DND-41 (cell line): Measurements from ENCODE around the gene BRAF.

ENCODE experiments used
- ATAC-seq: fragments of 200-7000 bp; cut with Tn5 transposase; 3 replicates; pipeline ENCODE4 v1.9.1; 2021; ENCODE audit warnings: low read depth; ENCODE audit not compliant: insufficient read depth
- DNase-seq: peaks from one replicate; pipeline ENCODE4 v3.0.0-alpha.2; 2020
- H2AFZ ChIP-seq: 2 replicates; pipeline ENCODE4 v1.6.0; 2012; ENCODE audit warnings: low read depth, low read length
- H3K27ac ChIP-seq: 2 replicates; pipeline ENCODE4 v1.5.1; 2012; ENCODE audit warnings: low read length, inconsistent platforms
- H3K27me3 ChIP-seq: fragments of 200-600 bp; sonication (generic); 2 replicates; pipeline ENCODE4 v1.6.0; 2012; ENCODE audit warnings: low read length, mild to moderate bottlenecking, inconsistent platforms; ENCODE audit not compliant: insufficient read depth, poor library complexity
- H3K36me3 ChIP-seq: 2 replicates; pipeline ENCODE4 v1.5.1; 2012; ENCODE audit warnings: low read length, inconsistent platforms; ENCODE audit not compliant: insufficient read depth
- H3K4me1 ChIP-seq: 2 replicates; pipeline ENCODE4 v1.5.1; 2012; ENCODE audit warnings: mild to moderate bottlenecking, low read length; ENCODE audit not compliant: insufficient read depth
- H3K4me2 ChIP-seq: 2 replicates; pipeline ENCODE4 v1.6.0; 2012; ENCODE audit warnings: mild to moderate bottlenecking, moderate library complexity, low read length, inconsistent platforms; ENCODE audit not compliant: insufficient read depth
- H3K4me3 ChIP-seq, 2 experiments: fragments of 200-600 bp in 1 of 2; shearing (Covaris generic) in 1 of 2; 2 replicates each; pipeline ENCODE4 v1.5.1; 2012 to 2016; ENCODE audit warnings: inconsistent platforms in 2 of 2, low read length in 2 of 2, mild to moderate bottlenecking in 2 of 2, low read depth in 1 of 2, moderate library complexity in 1 of 2
- H3K79me2 ChIP-seq: 2 replicates; pipeline ENCODE4 v1.6.0; 2012; ENCODE audit warnings: low read length, inconsistent platforms; ENCODE audit not compliant: insufficient read depth
- H3K9ac ChIP-seq: 2 replicates; pipeline ENCODE4 v1.6.0; 2012; ENCODE audit warnings: low read depth, mild to moderate bottlenecking, inconsistent platforms, low read length, moderate library complexity
- H3K9me3 ChIP-seq: 2 replicates; pipeline ENCODE4 v1.5.1; 2012; ENCODE audit warnings: low read length, moderate library complexity, mild to moderate bottlenecking, inconsistent platforms; ENCODE audit not compliant: insufficient read depth, severe bottlenecking
- H4K20me1 ChIP-seq: 2 replicates; pipeline ENCODE4 v1.6.0; 2012; ENCODE audit warnings: low read length; ENCODE audit not compliant: insufficient read depth
- EZH2 ChIP-seq: IDR thresholded peaks from 3 replicates; pipeline ENCODE4 v1.6.1; 2012; ENCODE audit warnings: borderline replicate concordance, low read depth, mild to moderate bottlenecking, moderate library complexity, low read length, inconsistent platforms; ENCODE audit not compliant: severe bottlenecking
- TF ChIP-seq, protein P1 (sequence below): IDR thresholded peaks from 2 replicates; pipeline ENCODE4 v1.5.1; 2012; ENCODE audit warnings: borderline replicate concordance, low read length, moderate library complexity, mild to moderate bottlenecking; ENCODE audit not compliant: poor library complexity, severe bottlenecking; ENCODE audit errors: extremely low read depth

The BRAF gene

DNA sequence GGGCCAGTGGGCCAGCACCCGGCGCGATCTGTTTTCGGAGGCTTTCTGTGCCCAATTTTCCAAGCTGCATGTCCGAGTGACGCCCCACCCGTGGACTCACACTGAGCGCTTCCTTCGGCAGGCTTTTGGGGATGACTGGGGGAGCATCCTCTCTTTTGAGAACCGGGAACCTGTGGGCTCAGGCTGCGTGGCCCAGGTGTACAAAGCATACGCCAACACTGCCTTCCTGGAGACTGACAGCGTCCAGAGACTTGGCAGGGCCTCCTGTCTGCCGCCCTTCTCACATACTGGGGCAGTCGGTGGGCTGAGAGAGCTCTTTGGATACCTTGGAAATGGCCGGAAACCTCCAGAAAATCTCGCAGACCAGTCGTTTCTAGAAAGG, 251.0 kb downstream of the BRAF start:
- Histone ChIP-seq H4K20me1 (peaks cover 4% of the 10 kb centered on the region; the same call in 1 of the 2 replicates), H3K27ac (peak overlapping the region; percentile 64; the same call in 1 of the 2 replicates), H3K4me3 (peak overlapping the region in 1 of 2 experiments; percentile 75; a peak in 3 of 4 replicates), H3K9ac (peak overlapping the region; percentile 72), H3K4me1 (peaks cover 46% of the 10 kb centered on the region), H3K4me2 (peak overlapping the region; percentile 88), H3K36me3 (peaks cover 28% of the 10 kb centered on the region), H3K27me3 (no peaks in the 10 kb centered on the region), H2AFZ (peak overlapping the region; percentile 74), H3K79me2 (peaks cover 17% of the 10 kb centered on the region), H3K9me3 (no peaks in the 10 kb centered on the region)
- DNase-seq (no peak), ATAC-seq (no peak)
- no peak for TF ChIP-seq EZH2
- TF ChIP-seq, protein P1, sequence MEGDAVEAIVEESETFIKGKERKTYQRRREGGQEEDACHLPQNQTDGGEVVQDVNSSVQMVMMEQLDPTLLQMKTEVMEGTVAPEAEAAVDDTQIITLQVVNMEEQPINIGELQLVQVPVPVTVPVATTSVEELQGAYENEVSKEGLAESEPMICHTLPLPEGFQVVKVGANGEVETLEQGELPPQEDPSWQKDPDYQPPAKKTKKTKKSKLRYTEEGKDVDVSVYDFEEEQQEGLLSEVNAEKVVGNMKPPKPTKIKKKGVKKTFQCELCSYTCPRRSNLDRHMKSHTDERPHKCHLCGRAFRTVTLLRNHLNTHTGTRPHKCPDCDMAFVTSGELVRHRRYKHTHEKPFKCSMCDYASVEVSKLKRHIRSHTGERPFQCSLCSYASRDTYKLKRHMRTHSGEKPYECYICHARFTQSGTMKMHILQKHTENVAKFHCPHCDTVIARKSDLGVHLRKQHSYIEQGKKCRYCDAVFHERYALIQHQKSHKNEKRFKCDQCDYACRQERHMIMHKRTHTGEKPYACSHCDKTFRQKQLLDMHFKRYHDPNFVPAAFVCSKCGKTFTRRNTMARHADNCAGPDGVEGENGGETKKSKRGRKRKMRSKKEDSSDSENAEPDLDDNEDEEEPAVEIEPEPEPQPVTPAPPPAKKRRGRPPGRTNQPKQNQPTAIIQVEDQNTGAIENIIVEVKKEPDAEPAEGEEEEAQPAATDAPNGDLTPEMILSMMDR, result no peak

DNA sequence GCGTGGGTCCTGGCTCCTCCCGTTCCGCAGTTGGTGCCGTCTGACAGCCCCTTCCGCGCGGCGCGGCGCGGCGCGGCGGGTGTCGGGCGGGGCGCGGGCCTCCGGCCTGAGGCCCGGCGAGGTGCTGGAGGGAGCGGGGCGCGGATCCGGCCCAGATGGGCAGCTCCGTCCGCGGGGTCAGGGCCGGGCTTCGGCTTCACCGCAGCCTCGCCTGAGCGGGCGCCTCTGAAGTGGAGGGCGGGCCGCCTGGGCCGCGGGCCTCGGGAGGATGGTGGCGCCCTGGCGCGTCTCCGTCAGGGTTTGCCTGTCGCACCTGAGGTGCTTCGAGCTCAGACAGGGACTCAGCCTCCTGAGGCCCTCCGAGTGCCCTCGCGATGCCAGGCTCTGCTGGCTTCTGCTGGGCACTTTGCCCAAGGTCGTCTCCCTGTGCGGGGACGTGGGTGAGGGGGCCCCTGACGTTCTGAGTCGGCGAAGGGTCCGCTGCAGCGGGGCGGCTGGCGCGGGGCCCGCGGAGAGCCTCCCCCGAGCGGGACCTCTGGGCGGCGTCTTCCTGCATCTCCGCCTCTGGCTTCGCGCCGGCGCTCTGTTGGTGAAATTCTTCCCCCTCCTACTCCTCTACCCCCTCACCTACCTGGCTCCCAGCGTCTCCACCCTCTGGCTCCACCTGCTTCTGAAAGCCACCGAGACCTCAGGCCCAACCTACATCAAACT, 251.5 kb downstream of the BRAF start:
- Histone ChIP-seq H3K9ac (peak overlapping the region; percentile 72), H3K9me3 (no peaks in the 10 kb centered on the region), H3K79me2 (peaks cover 17% of the 10 kb centered on the region), H3K27me3 (no peaks in the 10 kb centered on the region), H4K20me1 (no peaks in the 10 kb centered on the region), H3K36me3 (peaks cover 22% of the 10 kb centered on the region), H3K4me1 (peaks cover 46% of the 10 kb centered on the region), H3K4me2 (peak overlapping the region; percentile 88), H2AFZ (peak overlapping the region; percentile 74), H3K27ac (peak overlapping the region; percentile 64), H3K4me3 (peak overlapping the region; percentile 21 to 75; a peak in 3 of 4 replicates)
- DNase-seq, result peak; percentile 56
- ATAC-seq, result peak; percentile 76
- TF ChIP-seq, protein P1, result no peak
- no peak for TF ChIP-seq EZH2

DNA sequence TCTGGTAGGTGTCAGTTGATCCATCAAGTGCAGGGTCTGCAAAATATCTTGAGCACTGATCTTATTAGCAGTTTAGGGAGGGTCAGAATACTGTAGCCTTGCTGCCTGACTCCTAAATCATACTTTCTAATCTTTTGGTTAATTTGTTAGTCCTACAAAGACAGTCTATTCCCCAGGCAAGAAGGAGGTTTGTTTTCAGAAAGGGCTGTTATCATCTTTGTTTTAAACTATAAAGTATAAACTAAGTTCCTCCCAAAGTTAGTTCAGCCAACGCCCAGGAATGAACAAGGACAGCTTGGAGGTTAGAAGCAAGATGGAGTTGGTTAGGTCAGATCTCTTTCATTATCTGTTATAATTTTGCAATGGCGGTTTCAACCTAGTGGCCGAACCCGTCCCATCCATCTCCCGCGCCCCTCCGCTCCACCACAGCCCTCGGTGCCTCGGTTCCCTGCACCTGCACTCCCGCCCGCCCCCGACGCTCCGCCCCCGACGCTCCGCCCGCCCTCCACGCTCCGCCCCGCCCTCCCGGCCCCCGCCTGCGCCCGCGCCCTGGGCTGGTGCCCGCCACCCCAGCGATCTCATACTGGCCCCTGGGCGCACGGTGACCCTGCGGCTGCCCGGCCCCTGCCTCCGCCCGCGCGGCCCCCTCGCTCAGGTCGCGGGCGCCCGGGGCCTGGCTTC, 252.2 kb downstream of the BRAF start, which contains the start of gene ADCK2:
ADCK2 (plus strand) TSS at position 564 of the 681 bp plus-strand sequence. CDS start 386 bp downstream, outside the sequence.
- DNase-seq (peak; percentile 75), ATAC-seq (peak; percentile 80)
- Histone ChIP-seq H3K4me3 (peak within 1 kb of the TSS; percentile 21 to 75; a peak in 3 of 4 replicates), H2AFZ (peak within 1 kb of the TSS; percentile 80), H3K9me3 (no peaks in the 10 kb centered on the region), H3K4me2 (peak within 1 kb of the TSS; percentile 88), H3K36me3 (peaks cover 15% of the 10 kb centered on the region), H3K4me1 (peaks cover 46% of the 10 kb centered on the region), H4K20me1 (no peaks in the 10 kb centered on the region), H3K27me3 (no peaks in the 10 kb centered on the region), H3K9ac (peak within 1 kb of the TSS; percentile 72), H3K79me2 (peaks cover 17% of the 10 kb centered on the region), H3K27ac (peak within 1 kb of the TSS; percentile 64)
- TF ChIP-seq, protein P1, result no peak
- TF ChIP-seq EZH2, result no peak
